GM21515 (cell line): Measurements from ENCODE around the gene SRPK1.

Source experiments
- ATAC-seq: cut with Tn5 transposase; IDR thresholded peaks from one replicate; pipeline ENCODE4 v1.9.1; 2021; ENCODE audit not compliant: unreplicated experiment

Gene SRPK1

GRCh38 chr6:35903679-35904078, 17.2 kb downstream of the SRPK1 start:
- ATAC-seq = no peak

- ATAC-seq = no peak
Measured at GRCh38 chr6:35900448-35900847, 20.4 kb downstream of the SRPK1 start.

DNA sequence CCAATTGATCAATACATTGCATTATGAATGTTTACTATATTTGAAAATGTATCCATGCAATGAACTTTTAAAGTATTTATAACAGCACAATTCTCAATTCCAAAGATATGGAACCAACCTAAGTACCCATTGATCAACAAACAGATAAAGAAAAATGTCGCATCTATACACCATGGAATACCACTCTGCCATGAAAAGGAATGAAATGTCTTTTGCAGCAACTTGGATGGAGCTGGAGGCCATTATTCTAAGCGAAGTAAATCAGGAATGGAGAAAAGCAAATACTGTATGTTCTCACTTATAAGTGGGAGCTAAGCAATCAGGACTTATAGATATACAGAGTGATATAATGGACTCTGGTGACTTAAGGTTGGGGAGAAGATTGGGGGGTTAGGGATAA, 22.9 kb downstream of the SRPK1 start:
- ATAC-seq = no peak

DNA sequence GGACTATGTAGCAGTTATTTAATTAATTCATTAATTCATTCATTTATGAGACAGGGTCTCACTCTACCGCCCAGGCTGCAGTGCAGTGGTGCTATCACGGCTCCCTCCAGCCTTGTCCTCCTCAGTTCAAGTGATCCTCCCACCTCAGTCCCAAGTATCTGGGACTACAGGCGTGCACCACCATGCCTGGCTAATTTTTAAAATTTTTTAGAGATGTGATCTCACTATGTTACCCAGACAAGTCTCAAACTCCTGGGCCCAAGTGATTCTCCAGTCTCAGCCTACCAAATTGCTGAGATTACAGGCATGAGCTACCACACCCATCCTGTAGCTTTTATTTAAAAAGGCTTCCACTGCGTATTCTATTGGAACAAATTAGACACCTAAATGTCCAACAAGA, 23.4 kb downstream of the SRPK1 start:
- no peak for ATAC-seq

DNA sequence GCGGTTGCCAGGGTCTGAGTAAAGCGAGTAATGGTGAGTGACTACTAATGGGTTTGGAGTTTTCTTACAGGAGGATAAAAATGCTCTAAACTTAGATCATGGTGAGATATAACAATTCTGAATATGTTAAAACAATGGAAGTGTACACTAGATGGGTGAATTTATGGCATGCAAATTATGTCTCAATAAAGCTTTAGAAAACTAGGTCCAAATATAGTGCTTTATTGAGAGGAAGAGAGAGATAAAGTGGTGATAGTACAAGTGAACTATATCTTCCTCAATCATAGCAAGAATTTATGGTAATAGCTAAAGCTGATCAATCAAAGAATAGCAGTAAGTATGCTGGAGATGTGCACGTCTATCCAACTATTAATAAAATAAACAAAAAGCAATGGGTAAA, 23.9 kb downstream of the SRPK1 start:
- ATAC-seq = no peak

GRCh38 chr6:35896228-35896627, 24.7 kb downstream of the SRPK1 start:
- ATAC-seq = no peak

- ATAC-seq = no peak
Measured at GRCh38 chr6:35895560-35895959, 25.3 kb downstream of the SRPK1 start.

DNA sequence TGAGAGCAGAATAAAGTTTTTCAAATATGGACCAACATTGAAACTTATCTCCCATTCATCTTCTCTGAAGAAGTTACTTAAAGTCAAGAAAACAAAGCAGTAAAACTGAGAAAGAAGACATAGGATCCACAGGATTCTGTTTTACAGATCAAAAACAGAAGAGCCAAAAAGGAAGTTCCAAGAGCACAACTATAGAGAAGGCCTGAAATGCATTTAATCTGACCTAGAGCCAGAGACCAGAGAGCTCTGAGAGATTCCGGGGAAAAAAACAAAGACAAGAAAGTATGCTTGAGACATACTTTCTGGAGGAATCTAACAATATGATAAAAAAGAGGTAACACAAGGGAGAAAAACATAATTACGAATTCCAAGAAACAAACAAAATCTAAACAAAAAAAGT, 26.1 kb downstream of the SRPK1 start:
- ATAC-seq = no peak

GRCh38 chr6:35893246-35893645, 27.7 kb downstream of the SRPK1 start:
- no peak for ATAC-seq

DNA sequence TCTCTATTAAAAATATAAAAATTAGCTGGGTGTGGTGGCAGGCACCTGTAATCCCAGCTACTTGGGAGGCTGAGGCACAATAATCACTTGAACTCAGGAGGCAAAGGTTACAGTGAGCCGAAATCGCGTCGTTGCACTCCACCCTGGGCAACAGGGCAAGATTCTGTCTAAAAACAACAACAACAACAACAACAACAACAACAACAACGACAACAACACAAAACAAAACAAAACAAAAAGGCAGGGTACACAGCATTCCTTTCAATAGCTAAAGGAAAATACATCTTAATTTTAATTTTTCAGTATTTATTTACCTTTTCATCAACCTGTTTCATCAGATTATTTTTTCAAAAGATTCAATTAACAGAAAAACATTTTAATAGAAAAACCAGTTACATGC, 28.4 kb downstream of the SRPK1 start:
- no peak for ATAC-seq

DNA sequence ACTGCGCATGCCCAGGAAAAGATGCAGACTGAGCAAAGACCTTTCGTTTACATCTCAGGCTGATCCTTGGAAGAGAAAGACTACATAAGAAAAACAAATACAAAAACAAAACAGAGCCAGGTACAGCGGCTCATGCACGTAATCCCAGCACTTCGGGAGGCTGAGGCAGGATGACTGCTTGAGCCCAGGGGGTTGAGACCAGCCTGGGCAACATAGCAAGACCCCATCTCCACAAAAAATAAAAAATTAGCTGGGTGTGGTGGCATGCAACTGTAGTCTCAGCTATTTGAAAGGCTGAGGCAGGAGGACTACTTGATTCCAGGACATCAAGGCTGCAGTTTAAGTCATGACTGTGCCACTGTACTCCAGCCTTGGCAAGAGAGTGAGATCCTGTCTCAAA, 41.7 kb downstream of the SRPK1 start:
- ATAC-seq = no peak

GRCh38 chr6:35876902-35877301, 44.0 kb downstream of the SRPK1 start:
- no peak for ATAC-seq

DNA sequence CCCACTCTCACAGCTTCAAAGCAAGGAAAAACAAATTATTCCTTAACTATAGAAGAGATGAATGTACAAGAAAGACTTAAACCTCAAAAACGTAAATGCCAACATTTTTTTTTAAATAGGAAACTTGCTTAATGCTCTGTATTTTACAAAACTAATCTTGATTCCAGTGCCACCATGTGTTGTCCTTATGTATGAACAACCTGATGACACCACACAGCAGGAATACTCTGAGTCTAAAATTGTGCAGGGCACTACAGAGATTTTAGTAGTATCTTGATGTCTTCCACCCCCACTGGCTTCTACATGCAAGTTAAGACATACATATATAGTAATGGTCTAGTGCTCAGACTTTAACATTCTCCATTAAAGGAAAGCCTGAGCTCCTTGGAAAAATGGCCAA, 46.2 kb downstream of the SRPK1 start:
- no peak for ATAC-seq

DNA sequence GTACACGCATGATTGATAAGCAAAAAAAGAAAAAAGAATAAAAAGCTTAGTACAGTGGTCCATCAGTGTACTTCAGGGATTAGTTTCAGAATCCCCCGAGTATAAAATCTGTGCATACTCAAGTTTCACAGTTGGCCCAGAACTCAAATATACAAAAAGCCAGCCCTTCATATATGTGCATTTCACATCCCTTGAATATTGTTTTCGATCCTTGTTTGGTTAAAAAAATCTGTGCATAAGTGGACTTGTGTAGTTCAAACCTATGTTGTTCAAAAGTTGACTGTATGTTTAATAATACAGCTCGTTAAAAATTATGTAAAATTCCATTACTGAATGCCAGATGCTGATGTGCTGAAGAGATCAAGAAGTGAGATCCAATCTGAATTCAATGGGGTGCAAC, 61.5 kb downstream of the SRPK1 start:
- no peak for ATAC-seq

DNA sequence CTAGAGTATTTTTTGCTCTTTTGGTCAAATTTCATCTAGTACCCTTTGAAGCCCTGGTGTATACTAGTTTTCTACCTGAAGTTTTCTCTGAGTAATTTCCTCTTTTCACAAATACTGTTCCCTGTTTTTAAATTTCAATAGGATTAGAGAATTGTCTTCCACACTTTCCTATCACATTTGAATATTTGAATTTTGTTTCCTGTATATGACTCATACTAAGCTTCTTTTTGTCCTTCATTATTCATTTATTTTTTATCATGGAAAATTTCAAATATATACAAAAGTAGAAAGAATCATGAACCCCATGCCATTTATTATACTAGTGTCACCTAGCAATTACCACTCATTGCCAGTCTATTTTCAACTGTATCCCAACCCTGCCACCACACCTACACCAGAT, 63.0 kb downstream of the SRPK1 start:
- ATAC-seq = no peak

DNA sequence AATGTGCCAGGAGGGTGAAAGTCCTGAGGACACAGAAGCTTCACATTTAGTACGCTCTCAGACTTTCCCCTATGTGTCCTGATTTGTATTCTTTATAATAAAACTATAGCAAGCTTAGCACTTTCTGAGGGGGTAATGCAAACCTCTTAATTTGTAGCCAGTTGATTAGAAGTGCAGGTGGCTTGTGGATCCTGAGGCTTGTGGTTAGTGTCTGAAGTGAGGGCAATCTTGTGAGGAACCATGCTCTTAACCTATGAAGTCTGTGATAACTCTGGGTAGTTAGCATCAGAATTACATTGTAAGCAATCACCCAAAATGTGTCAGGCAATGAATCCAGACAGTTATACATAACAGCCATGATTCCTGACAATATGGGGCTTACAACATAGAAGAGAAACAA, 64.6 kb downstream of the SRPK1 start:
- ATAC-seq = no peak

- ATAC-seq = no peak
Measured at GRCh38 chr6:35852994-35853393, 67.9 kb downstream of the SRPK1 start.

GRCh38 chr6:35850208-35850607, 70.7 kb downstream of the SRPK1 start:
- ATAC-seq = no peak

DNA sequence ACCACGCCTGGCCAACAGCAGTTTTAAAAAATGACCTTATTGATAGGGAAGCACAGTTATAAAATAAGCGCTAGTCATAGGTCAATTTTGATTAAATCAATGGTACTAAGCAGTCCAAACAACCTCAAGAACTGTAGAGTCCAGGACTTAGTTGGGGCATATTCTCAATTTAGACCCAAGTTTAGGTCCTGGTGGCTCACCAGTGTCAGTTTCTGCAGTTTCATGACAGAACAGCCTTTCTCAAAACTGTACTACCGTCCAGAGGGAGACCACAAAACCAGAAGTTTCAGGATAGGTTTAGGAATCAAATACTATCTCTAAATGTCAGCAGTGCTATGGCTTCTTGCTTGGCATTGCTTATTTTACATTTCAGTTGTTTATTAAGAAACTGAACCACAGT, 76.6 kb downstream of the SRPK1 start:
- ATAC-seq = no peak

DNA sequence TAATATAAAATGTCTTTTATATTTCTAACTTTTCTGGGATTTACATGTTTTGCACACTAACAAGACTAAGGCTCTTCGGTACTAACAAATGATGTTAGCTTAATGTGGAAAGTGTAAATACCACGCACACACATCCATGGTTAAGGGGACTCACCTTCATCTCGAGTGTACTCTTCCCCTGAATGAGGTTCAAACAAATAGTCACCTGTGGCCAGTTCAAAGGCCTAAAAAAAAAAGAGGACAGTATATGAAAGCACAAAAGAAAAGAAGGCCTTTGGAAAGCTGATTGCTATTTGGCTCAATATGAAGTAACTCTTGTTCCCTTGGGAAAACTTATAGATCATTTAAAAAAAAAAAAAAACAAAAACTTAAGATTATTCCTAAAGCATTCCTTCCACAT, 78.5 kb downstream of the SRPK1 start:
- no peak for ATAC-seq

GRCh38 chr6:35839019-35839418, 81.9 kb downstream of the SRPK1 start:
- no peak for ATAC-seq

- ATAC-seq = no peak
Measured at GRCh38 chr6:35833536-35833935, 87.4 kb downstream of the SRPK1 start.

DNA sequence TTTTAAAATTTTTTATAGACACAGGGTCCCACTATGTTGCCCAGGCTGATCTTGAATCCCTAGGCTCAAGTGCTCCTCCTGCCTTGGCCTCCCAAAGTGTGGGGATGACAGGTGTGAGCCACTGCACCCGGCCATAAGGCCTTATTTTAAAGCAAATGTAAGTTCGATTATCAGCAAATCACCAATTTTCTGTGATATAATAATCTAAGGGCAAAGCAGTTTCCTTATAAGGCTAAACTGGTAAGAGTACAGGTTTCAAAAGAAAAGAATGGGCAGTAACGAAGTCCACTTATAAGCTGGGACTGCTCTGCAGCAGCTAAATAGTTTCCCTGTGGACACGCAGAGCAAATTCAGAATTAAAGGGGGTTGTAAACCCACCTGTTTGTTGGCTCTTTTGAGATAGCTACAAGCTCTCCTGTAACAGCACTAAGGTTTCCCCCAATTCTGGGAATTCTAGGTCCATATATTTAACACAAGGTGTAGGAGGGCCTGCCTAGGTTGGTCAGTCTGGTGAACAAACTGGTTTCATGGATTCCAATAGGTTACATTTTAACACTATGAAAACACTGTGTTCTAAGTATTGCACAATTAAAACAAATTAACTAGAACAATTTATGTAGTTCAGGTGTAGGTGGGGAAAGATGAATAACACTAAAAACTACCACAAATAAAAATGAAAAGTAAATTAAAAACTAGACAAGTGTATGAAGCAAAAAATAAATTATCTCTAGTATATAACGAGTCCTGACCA, 89.5 kb downstream of the SRPK1 start:
- no peak for ATAC-seq
